HepG2 (cell line): ENCODE measurements around the gene GPS1. TPM values are rescaled to one million over a fixed set of nuclear protein-coding genes. Genes with fewer than 3 reads are reported as not detected.

Experiments
- ATAC-seq: fragments of 200-7000 bp; cut with Tn5 transposase; 3 replicates; pipeline ENCODE4 v1.9.1; 2020; ENCODE audit warnings: mild to moderate bottlenecking, moderate library complexity
- BruUV-seq: library from RNA; stranded (reverse); fragments of 400-500 nt; replicated peaks from 2 replicates; lab custom pipeline; 2021; lab: Mats Ljungman, UMichigan
- CTCF ChIA-PET: fragments of 300-600 bp; formaldehyde crosslinking; extraction: SDS; loops from one replicate; lab custom pipeline; 2021; ENCODE audit warnings: low total read pairs, inconsistent platforms, low intra/inter-chr PET ratio; lab: Yijun Ruan, JAX
- POLR2A ChIA-PET: fragments of 350-600 bp; sonication (Branson Sonifier 250); formaldehyde crosslinking; loops from one replicate; lab custom pipeline; 2020; ENCODE audit warnings: antibody characterized with exemption, inconsistent platforms; lab: Yijun Ruan, JAX
- DNase-seq: peaks from one replicate; pipeline ENCODE4 v3.0.0-alpha.2; 2015; ENCODE audit warnings: low spot score
- FAIRE-seq: peaks from 3 replicates; lab custom pipeline; 2011; peaks lifted over from hg19 to GRCh38; lab: Jason Lieb, UNC
- H2AFZ ChIP-seq: one replicate; pipeline ENCODE4 v1.6.1; 2011; ENCODE audit warnings: low read length, inconsistent platforms
- H3K27ac ChIP-seq: fragments of 300-600 bp; 3 replicates; pipeline ENCODE4 v1.8.0; 2011; ENCODE audit warnings: mixed run types, mild to moderate bottlenecking, mixed read lengths, low read length, inconsistent platforms; ENCODE audit not compliant: insufficient read depth; ENCODE audit errors: extremely low read length
- H3K27me3 ChIP-seq, 2 experiments: fragments of 200-600 bp in 1 of 2; 2 replicates in 1 of 2; 3 replicates in 1 of 2; pipeline versions ENCODE4 v1.6.0 to v1.8.0; 2011; ENCODE audit warnings: low read length in 2 of 2, mild to moderate bottlenecking in 2 of 2, moderate library complexity in 2 of 2, inconsistent platforms in 1 of 2; ENCODE audit not compliant: insufficient read depth in 2 of 2, control insufficient read depth in 1 of 2
- H3K36me3 ChIP-seq, 2 experiments: fragments of 200-600 bp in 1 of 2; replicated peaks in 1 of 2; 2 replicates in 1 of 2; 3 replicates in 1 of 2; pipeline versions ENCODE4 v1.5.1 to v1.8.0; 2011; ENCODE audit warnings: low read length in 2 of 2, inconsistent platforms in 1 of 2; ENCODE audit not compliant: insufficient read depth in 2 of 2, control insufficient read depth in 1 of 2
- H3K4me1 ChIP-seq: 2 replicates; pipeline ENCODE4 v1.5.1; 2012; ENCODE audit warnings: low read length, inconsistent platforms; ENCODE audit not compliant: insufficient read depth
- H3K4me2 ChIP-seq: 2 replicates; pipeline ENCODE4 v1.6.0; 2011; ENCODE audit warnings: low read depth, low read length, inconsistent platforms
- H3K4me3 ChIP-seq, 3 experiments: fragments of 200-600 bp in 1 of 3; sonication (generic), shearing (Covaris generic) in 1 of 3; replicated peaks in 1 of 3; 2 replicates each; pipeline ENCODE4 v1.5.1; 2011 to 2016; ENCODE audit warnings: low read length in 3 of 3, inconsistent platforms in 2 of 3, low read depth in 2 of 3, mild to moderate bottlenecking in 2 of 3, control low read depth in 1 of 3, mixed read lengths in 1 of 3; ENCODE audit not compliant: insufficient read depth in 1 of 3
- H3K79me2 ChIP-seq: one replicate; pipeline ENCODE4 v1.6.1; 2011; ENCODE audit warnings: low read length, inconsistent platforms; ENCODE audit not compliant: insufficient read depth
- H3K9ac ChIP-seq: 2 replicates; pipeline ENCODE4 v1.6.0; 2011; ENCODE audit warnings: mild to moderate bottlenecking, low read depth, low read length, inconsistent platforms; ENCODE audit not compliant: insufficient read depth
- H3K9me3 ChIP-seq: 2 replicates; pipeline ENCODE4 v1.5.1; 2012; ENCODE audit warnings: mild to moderate bottlenecking, low read length
- H4K20me1 ChIP-seq: 2 replicates; pipeline ENCODE4 v1.6.0; 2011; ENCODE audit warnings: inconsistent platforms, mild to moderate bottlenecking, low read length, moderate library complexity; ENCODE audit not compliant: insufficient read depth
- AGO2 ChIP-seq: fragments of 200-400 bp; formaldehyde crosslinking; optimal IDR thresholded peaks from 2 replicates; pipeline ENCODE3; 2017; ENCODE audit warnings: mild to moderate bottlenecking, low read depth, low read length, moderate library complexity
- FOXJ3 ChIP-seq: sonication (generic); formaldehyde crosslinking; IDR thresholded peaks from 2 replicates; pipeline ENCODE4 v1.4.0; 2020; ENCODE audit warnings: missing genetic modification reagents, mild to moderate bottlenecking, borderline replicate concordance
- HNRNPL ChIP-seq: fragments of 200-400 bp; formaldehyde crosslinking; IDR thresholded peaks from 2 replicates; pipeline ENCODE4 v1.6.1; 2017; ENCODE audit warnings: mild to moderate bottlenecking, low read depth, low read length
- JUNB ChIP-seq: sonication (generic); formaldehyde crosslinking; IDR thresholded peaks from 2 replicates; pipeline ENCODE4 v1.8.0; 2022; ENCODE audit warnings: missing genetic modification reagents, mild to moderate bottlenecking, borderline replicate concordance
- PAWR ChIP-seq: sonication (generic); formaldehyde crosslinking; IDR thresholded peaks from 2 replicates; pipeline ENCODE4 v1.4.0; 2020; ENCODE audit warnings: missing genetic modification reagents, mild to moderate bottlenecking, borderline replicate concordance
- REXO4 ChIP-seq: sonication (generic); formaldehyde crosslinking; IDR thresholded peaks from 2 replicates; pipeline ENCODE4 v1.8.0; 2022; ENCODE audit warnings: missing genetic modification reagents, mild to moderate bottlenecking, borderline replicate concordance
- TBL1XR1 ChIP-seq: fragments of 150-350 bp; IDR thresholded peaks from 2 replicates; pipeline ENCODE4 v1.6.1; 2014; ENCODE audit warnings: borderline replicate concordance, low read length; ENCODE audit not compliant: partially characterized antibody
- ZNF124 ChIP-seq: sonication (generic); formaldehyde crosslinking; IDR thresholded peaks from 2 replicates; pipeline ENCODE4 v1.4.0; 2020; ENCODE audit warnings: missing genetic modification reagents
- ZNF33A ChIP-seq: sonication (generic); formaldehyde crosslinking; IDR thresholded peaks from 2 replicates; pipeline ENCODE4 v1.5.1; 2020; ENCODE audit warnings: missing genetic modification reagents, mild to moderate bottlenecking, moderate library complexity, borderline replicate concordance
- ZNF761 ChIP-seq: sonication (generic); formaldehyde crosslinking; conservative IDR thresholded peaks from 2 replicates; pipeline ENCODE4 v1.4.0; 2020; ENCODE audit warnings: mild to moderate bottlenecking, missing genetic modification reagents
- ZNF768 ChIP-seq: sonication (generic); formaldehyde crosslinking; IDR thresholded peaks from 2 replicates; pipeline ENCODE4 v1.4.0; 2020; ENCODE audit warnings: missing genetic modification reagents
- whole genome bisulfite sequencing: methylation state at CpG from one replicate; pipeline ENCODE4 v1.1.6; 2017; ENCODE audit warnings: low lambda C conversion rate; 5-methylcytosine and 5-hydroxymethylcytosine counted together
- in situ Hi-C: cut with HindIII; loops from 2 replicates; pipeline ENCODE4 v1.10.0; 2017; ENCODE audit warnings: low pct_unique_long_range_greater_than_20kb; ENCODE audit not compliant: extremely low pct_ligation_motif_present
- intact Hi-C: fragments of 100-400 bp; cut with micrococcal nuclease; formaldehyde crosslinking; loops from one replicate; pipeline ENCODE4 v1.10.0; 2022; ENCODE audit not compliant: unreplicated experiment
- polyA plus RNA-seq, 8 experiments: library from polyadenylated mRNA; depleted of rRNA in 3 of 8; stranded (reverse) in 7 of 8; unstranded in 1 of 8; fragments of >200 nt; fragmentation: Illumina TruSeq in 4 of 8; extraction: Trizol in 4 of 8; gene quantifications; 2 replicates each; pipeline versions ENCODE4 v1.2.1 to v1.2.3, GENCODE V29; 2011 to 2016; ENCODE audit warnings: low read depth in 4 of 8, missing spikeins in 1 of 8, mixed read lengths in 1 of 8; ENCODE audit not compliant: insufficient read depth in 1 of 8
- total RNA-seq, 5 experiments: library from RNA; depleted of rRNA; stranded (reverse); fragments of >200 nt; fragmentation: Illumina TruSeq; extraction: Trizol; gene quantifications; 2 replicates each; pipeline ENCODE4 v1.2.3, GENCODE V29; 2016; ENCODE audit warnings: low read depth in 1 of 5
- TF ChIP-seq, protein P1 (sequence below): sonication (generic); formaldehyde crosslinking; IDR thresholded peaks from 2 replicates; pipeline ENCODE4 v1.8.1; 2022; ENCODE audit warnings: mild to moderate bottlenecking, missing genetic modification reagents
- TF ChIP-seq, protein P2 (sequence below): sonication (generic); formaldehyde crosslinking; IDR thresholded peaks from 2 replicates; pipeline ENCODE4 v1.9.0; 2021; ENCODE audit warnings: mild to moderate bottlenecking, missing genetic modification reagents
- TF ChIP-seq, protein P3 (sequence below): sonication (generic); formaldehyde crosslinking; conservative IDR thresholded peaks from 2 replicates; pipeline ENCODE4 v1.8.1; 2023; ENCODE audit warnings: missing genetic modification reagents
- TF ChIP-seq, protein P4 (sequence below): sonication (generic); formaldehyde crosslinking; IDR thresholded peaks from 2 replicates; pipeline ENCODE4 v1.4.0; 2020; ENCODE audit warnings: low read depth, mild to moderate bottlenecking, missing genetic modification reagents

The GPS1 gene
- total and polyA plus RNA-seq, 2 of the 13 experiments (the other 11 are each of a cell fraction or from before 2014, with no cell fraction given) = 124 to 128 TPM

DNA sequence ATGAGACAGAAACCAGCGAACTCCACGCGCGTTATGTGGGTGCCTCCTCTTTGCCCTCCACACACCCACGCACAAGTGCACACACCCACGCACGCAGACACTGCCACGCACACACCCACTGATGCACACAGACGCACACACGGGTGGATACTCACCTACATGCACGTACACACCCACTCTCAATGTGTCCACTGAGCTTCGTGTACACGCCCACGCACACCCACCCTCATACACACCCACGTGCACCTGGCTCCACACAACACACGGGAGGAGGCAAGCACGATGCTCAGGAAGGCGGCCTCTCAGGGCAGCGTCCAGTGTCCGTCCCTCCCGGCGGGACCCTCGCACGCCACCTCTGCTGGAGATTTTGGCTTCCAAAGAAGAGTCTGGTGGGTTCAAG lies 4.3 kb upstream of the GPS1 start:
- no peak overlapping the region for H2AFZ ChIP-seq
- in situ Hi-C loops = no loop called here
- no TSS peak for BruUV-seq
- TF ChIP-seq ZNF761 (CRISPR knock-in tag) (no peak), PAWR (CRISPR knock-in tag) (no peak), JUNB (CRISPR knock-in tag) (no peak), TBL1XR1 (no peak), FOXJ3 (no peak), REXO4 (CRISPR knock-in tag) (no peak), ZNF33A (CRISPR knock-in tag) (no peak), ZNF124 (CRISPR knock-in tag) (no peak), HNRNPL (0 out of 2 replicates have a peak, but pooled peaks have one; percentile 20), ZNF768 (CRISPR knock-in tag) (peak; percentile 22; the same call in 1 of the 2 replicates), AGO2 (peak; percentile 18)
- TF ChIP-seq, protein P1, sequence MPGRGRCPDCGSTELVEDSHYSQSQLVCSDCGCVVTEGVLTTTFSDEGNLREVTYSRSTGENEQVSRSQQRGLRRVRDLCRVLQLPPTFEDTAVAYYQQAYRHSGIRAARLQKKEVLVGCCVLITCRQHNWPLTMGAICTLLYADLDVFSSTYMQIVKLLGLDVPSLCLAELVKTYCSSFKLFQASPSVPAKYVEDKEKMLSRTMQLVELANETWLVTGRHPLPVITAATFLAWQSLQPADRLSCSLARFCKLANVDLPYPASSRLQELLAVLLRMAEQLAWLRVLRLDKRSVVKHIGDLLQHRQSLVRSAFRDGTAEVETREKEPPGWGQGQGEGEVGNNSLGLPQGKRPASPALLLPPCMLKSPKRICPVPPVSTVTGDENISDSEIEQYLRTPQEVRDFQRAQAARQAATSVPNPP (CRISPR knock-in tag) = no peak
- TF ChIP-seq, protein P2, sequence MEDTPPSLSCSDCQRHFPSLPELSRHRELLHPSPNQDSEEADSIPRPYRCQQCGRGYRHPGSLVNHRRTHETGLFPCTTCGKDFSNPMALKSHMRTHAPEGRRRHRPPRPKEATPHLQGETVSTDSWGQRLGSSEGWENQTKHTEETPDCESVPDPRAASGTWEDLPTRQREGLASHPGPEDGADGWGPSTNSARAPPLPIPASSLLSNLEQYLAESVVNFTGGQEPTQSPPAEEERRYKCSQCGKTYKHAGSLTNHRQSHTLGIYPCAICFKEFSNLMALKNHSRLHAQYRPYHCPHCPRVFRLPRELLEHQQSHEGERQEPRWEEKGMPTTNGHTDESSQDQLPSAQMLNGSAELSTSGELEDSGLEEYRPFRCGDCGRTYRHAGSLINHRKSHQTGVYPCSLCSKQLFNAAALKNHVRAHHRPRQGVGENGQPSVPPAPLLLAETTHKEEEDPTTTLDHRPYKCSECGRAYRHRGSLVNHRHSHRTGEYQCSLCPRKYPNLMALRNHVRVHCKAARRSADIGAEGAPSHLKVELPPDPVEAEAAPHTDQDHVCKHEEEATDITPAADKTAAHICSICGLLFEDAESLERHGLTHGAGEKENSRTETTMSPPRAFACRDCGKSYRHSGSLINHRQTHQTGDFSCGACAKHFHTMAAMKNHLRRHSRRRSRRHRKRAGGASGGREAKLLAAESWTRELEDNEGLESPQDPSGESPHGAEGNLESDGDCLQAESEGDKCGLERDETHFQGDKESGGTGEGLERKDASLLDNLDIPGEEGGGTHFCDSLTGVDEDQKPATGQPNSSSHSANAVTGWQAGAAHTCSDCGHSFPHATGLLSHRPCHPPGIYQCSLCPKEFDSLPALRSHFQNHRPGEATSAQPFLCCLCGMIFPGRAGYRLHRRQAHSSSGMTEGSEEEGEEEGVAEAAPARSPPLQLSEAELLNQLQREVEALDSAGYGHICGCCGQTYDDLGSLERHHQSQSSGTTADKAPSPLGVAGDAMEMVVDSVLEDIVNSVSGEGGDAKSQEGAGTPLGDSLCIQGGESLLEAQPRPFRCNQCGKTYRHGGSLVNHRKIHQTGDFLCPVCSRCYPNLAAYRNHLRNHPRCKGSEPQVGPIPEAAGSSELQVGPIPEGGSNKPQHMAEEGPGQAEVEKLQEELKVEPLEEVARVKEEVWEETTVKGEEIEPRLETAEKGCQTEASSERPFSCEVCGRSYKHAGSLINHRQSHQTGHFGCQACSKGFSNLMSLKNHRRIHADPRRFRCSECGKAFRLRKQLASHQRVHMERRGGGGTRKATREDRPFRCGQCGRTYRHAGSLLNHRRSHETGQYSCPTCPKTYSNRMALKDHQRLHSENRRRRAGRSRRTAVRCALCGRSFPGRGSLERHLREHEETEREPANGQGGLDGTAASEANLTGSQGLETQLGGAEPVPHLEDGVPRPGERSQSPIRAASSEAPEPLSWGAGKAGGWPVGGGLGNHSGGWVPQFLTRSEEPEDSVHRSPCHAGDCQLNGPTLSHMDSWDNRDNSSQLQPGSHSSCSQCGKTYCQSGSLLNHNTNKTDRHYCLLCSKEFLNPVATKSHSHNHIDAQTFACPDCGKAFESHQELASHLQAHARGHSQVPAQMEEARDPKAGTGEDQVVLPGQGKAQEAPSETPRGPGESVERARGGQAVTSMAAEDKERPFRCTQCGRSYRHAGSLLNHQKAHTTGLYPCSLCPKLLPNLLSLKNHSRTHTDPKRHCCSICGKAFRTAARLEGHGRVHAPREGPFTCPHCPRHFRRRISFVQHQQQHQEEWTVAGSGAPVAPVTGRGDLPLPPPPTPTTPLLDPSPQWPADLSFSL (CRISPR knock-in tag) = no peak
- TF ChIP-seq, protein P3, sequence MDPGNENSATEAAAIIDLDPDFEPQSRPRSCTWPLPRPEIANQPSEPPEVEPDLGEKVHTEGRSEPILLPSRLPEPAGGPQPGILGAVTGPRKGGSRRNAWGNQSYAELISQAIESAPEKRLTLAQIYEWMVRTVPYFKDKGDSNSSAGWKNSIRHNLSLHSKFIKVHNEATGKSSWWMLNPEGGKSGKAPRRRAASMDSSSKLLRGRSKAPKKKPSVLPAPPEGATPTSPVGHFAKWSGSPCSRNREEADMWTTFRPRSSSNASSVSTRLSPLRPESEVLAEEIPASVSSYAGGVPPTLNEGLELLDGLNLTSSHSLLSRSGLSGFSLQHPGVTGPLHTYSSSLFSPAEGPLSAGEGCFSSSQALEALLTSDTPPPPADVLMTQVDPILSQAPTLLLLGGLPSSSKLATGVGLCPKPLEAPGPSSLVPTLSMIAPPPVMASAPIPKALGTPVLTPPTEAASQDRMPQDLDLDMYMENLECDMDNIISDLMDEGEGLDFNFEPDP = no peak
- TF ChIP-seq, protein P4, sequence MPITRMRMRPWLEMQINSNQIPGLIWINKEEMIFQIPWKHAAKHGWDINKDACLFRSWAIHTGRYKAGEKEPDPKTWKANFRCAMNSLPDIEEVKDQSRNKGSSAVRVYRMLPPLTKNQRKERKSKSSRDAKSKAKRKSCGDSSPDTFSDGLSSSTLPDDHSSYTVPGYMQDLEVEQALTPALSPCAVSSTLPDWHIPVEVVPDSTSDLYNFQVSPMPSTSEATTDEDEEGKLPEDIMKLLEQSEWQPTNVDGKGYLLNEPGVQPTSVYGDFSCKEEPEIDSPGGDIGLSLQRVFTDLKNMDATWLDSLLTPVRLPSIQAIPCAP (CRISPR knock-in tag) = no peak

More for the DNA sequence above, 4.3 kb upstream of the GPS1 start:
- no peaks in the 10 kb centered on the region; a peak in 2 of 5 replicates for H3K27me3 ChIP-seq
- no peak for ATAC-seq
- no peak overlapping the region for H3K9ac ChIP-seq
- H4K20me1 ChIP-seq = no peaks in the 10 kb centered on the region
- H3K4me2 ChIP-seq = no peak overlapping the region
- no peaks in the 10 kb centered on the region for H3K9me3 ChIP-seq
- peaks cover 39% of the 10 kb centered on the region for H3K4me1 ChIP-seq
- DNase-seq = no peak
- no peak overlapping the region for H3K27ac ChIP-seq
- CTCF ChIA-PET = no interaction called here
- no peak for FAIRE-seq
- WGBS = 95% methylated on average over 24 of the region's 24 CpGs
- H3K4me3 ChIP-seq = no peak overlapping the region
- POLR2A ChIA-PET = no interaction called here
- H3K79me2 ChIP-seq = peaks cover 23% of the 10 kb centered on the region
- intact Hi-C loops = no loop called here
- H3K36me3 ChIP-seq = peaks cover 8 to 29% of the 10 kb centered on the region in 2 experiments; a peak in 4 of 5 replicates
